Gastroesophageal sphincter (tissue), 4 donors: ENCODE measurements around the gene NELFCD. TPM values are rescaled to one million over a fixed set of nuclear protein-coding genes. Genes with fewer than 3 reads are reported as not detected.

Source experiments
- ATAC-seq: fragments of 150-250 bp; one replicate; pipeline ENCODE4 v1.9.1; 2016; ENCODE audit warnings: mild to moderate bottlenecking, moderate library complexity
- H3K27ac ChIP-seq, 4 donors: fragments of 200-600 bp; sonication (generic) in 3 of 4; 1 replicate in 3 of 4; 2 replicates in 1 of 4; pipeline ENCODE4 v1.5.1; 2016 to 2019
- H3K27me3 ChIP-seq: fragments of 200-600 bp; sonication (generic); one replicate; pipeline ENCODE4 v1.5.1; 2019
- H3K36me3 ChIP-seq, 2 donors: fragments of 200-600 bp; sonication (generic); one replicate each; pipeline ENCODE4 v1.5.1; 2019; ENCODE audit warnings: control low read depth in 1 of 2
- H3K4me1 ChIP-seq, 3 donors: fragments of 200-600 bp; sonication (generic); 1 replicate in 2 of 3; 2 replicates in 1 of 3; pipeline ENCODE4 v1.5.1; 2016 to 2019; ENCODE audit warnings: control low read depth in 2 of 3
- H3K4me3 ChIP-seq, 2 donors: fragments of 200-600 bp; sonication (generic); one replicate each; pipeline ENCODE4 v1.5.1; 2019; ENCODE audit warnings: mild to moderate bottlenecking in 1 of 2, moderate library complexity in 1 of 2
- H3K9me3 ChIP-seq, 3 donors: fragments of 200-600 bp; sonication (generic); one replicate each; pipeline ENCODE4 v1.5.1; 2017 to 2019; ENCODE audit warnings: control low read depth in 2 of 3
- EP300 ChIP-seq: sonication (generic); formaldehyde crosslinking; IDR thresholded peaks from one replicate; pipeline ENCODE4 v1.6.1; 2017; ENCODE audit warnings: antibody characterized with exemption, mild to moderate bottlenecking
- POLR2A ChIP-seq, 2 donors: fragments of 450-650 bp; IDR thresholded peaks; one replicate each; pipeline ENCODE4 v1.6.1; 2017; ENCODE audit warnings: antibody characterized with exemption in 2 of 2, mild to moderate bottlenecking in 2 of 2, moderate library complexity in 1 of 2
- POLR2AphosphoS5 ChIP-seq: sonication (generic); formaldehyde crosslinking; IDR thresholded peaks from one replicate; pipeline ENCODE4 v1.6.1; 2017; ENCODE audit warnings: antibody characterized with exemption
- WGBS, 2 donors: methylation state at CpG; one replicate each; pipeline ENCODE4 v1.1.5; 2018; ENCODE audit warnings: low coverage in 1 of 2; 5-methylcytosine and 5-hydroxymethylcytosine counted together
- total RNA-seq, 4 donors: library from RNA; depleted of rRNA; stranded (reverse); fragments of >200 nt; gene quantifications; one replicate each; pipeline ENCODE4 v1.1.0, GENCODE V29; 2016
- TF ChIP-seq, protein P1 (sequence below), 4 experiments: fragments of 200-600 bp in 2 of 4; fragments of 450-650 bp in 2 of 4; sonication (generic) in 1 of 4; IDR thresholded peaks; one replicate each; pipeline ENCODE4 v1.5.1; 2017 to 2019; ENCODE audit warnings: antibody characterized with exemption in 4 of 4, mild to moderate bottlenecking in 2 of 4, moderate library complexity in 2 of 4

NELFCD gene
- total RNA-seq, 4 donors from 2014 or later = 26.5 to 48.6 (median 36.1) TPM

- no peaks in the 10 kb centered on the region for H3K27me3 ChIP-seq
- no peak for TF ChIP-seq EP300
- TF ChIP-seq, protein P1, sequence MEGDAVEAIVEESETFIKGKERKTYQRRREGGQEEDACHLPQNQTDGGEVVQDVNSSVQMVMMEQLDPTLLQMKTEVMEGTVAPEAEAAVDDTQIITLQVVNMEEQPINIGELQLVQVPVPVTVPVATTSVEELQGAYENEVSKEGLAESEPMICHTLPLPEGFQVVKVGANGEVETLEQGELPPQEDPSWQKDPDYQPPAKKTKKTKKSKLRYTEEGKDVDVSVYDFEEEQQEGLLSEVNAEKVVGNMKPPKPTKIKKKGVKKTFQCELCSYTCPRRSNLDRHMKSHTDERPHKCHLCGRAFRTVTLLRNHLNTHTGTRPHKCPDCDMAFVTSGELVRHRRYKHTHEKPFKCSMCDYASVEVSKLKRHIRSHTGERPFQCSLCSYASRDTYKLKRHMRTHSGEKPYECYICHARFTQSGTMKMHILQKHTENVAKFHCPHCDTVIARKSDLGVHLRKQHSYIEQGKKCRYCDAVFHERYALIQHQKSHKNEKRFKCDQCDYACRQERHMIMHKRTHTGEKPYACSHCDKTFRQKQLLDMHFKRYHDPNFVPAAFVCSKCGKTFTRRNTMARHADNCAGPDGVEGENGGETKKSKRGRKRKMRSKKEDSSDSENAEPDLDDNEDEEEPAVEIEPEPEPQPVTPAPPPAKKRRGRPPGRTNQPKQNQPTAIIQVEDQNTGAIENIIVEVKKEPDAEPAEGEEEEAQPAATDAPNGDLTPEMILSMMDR (IDR thresholded peaks at IDR 0.05) = no peak
- no peak for TF ChIP-seq POLR2A (IDR thresholded peaks at IDR 0.05)
- no peak for TF ChIP-seq POLR2AphosphoS5
- no peak overlapping the region for H3K27ac ChIP-seq
- H3K9me3 ChIP-seq = no peaks in the 10 kb centered on the region
- ATAC-seq = no peak
- 38 to 62% methylated on average over 1 to 2 of the region's 2 CpGs for WGBS, 2 donors
- H3K36me3 ChIP-seq = peaks cover 0 to 77% of the 10 kb centered on the region in 2 donors
- no peak overlapping the region for H3K4me3 ChIP-seq
- H3K4me1 ChIP-seq = peaks cover 5 to 44% (median 15%) of the 10 kb centered on the region in 3 donors
Observed at GRCh38 chr20:59025086-59025485, 44.0 kb downstream of the NELFCD start.

GRCh38 chr20:59025511-59025910, 44.5 kb downstream of the NELFCD start:
- no peak for ATAC-seq
- Histone ChIP-seq H3K27ac (no peak overlapping the region), H3K27me3 (no peaks in the 10 kb centered on the region), H3K36me3 (peaks cover 0 to 79% of the 10 kb centered on the region in 2 donors), H3K4me1 (peaks cover 5 to 48% (median 15%) of the 10 kb centered on the region in 3 donors), H3K4me3 (no peak overlapping the region), H3K9me3 (no peaks in the 10 kb centered on the region)
- 80 to 89% methylated on average over 4 of the region's 4 CpGs for WGBS, 2 donors
- no peak for TF ChIP-seq EP300
- TF ChIP-seq POLR2A (IDR thresholded peaks at IDR 0.05) = no peak
- no peak for TF ChIP-seq POLR2AphosphoS5
- TF ChIP-seq, protein P1 (IDR thresholded peaks at IDR 0.05) = no peak

DNA sequence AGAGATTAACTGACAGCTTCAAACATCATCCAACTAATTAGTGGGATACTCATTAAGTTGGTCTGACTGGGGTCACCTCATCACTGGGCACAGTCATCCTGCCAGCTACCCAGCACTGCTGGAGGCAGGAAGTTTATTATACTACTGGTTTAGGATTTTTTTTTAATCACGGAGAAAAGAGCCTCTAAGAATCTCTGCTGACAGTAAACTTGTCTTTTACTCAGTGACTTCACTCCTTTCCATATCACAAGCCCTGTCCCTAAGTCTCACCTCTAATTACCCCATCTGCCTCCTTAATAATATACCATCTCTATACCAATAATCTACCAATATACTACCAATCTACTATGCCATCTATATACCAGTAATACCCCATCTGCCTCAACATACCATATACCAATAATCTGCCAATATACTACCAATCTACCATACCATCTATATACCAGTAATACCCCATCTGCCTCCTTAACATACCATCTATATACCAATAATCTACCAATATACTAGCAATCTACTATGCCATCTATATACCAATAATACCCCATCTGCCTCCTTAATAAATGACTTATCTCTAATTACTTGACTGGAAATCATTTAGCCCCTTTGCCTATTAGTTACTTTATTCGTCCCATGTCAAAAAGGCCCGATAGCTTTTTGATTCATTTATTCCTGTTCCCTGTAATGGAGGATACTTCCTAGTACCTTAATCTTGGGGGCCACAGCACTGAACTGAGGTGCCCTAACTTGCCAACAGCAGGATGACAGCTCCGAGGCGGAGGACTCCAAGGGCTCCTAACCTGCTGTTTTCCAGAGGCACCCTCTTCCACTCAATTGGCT, 46.1 kb downstream of the NELFCD start:
- peaks cover 11 to 56% (median 23%) of the 10 kb centered on the region in 3 donors for H3K4me1 ChIP-seq

DNA sequence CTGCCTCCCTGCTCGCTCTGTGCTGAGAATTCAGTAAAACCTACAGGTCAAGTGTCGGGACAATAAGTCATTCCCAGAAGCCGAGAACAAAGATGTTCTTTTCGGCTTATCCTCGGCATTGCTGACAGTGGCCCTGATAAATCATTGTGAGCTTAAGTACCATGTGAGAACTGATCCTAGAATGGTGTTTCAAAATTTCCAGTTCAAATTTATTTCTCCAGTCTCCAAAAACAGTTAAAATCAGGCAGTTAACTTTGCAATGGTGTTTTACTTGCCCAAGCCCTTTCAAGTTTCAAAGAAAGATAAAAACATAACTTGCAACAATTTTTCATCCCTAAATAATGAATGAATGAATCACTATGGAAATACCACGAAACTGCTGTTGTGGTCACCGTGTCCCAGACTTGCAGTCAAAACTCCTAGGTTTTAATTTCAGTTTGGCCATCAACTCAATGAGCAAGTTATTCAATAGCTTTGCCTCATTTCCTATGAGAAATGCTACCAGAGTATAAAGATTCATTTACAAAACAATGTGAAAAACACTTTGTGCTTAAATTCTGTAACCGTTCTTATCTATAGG, 46.8 kb downstream of the NELFCD start:
- no peak for ATAC-seq
- WGBS, 2 donors = 58 to 72% methylated on average over 8 of the region's 8 CpGs
- TF ChIP-seq, protein P1 (IDR thresholded peaks at IDR 0.05) = no peak

More for the DNA sequence above, 46.1 kb downstream of the NELFCD start:
- Histone ChIP-seq H3K27ac (no peak overlapping the region), H3K36me3 (peaks cover 0 to 71% of the 10 kb centered on the region in 2 donors), H3K4me3 (no peak overlapping the region), H3K9me3 (no peaks in the 10 kb centered on the region), H3K27me3 (no peaks in the 10 kb centered on the region)
- TF ChIP-seq, protein P1 (IDR thresholded peaks at IDR 0.05) = no peak
- TF ChIP-seq POLR2A (IDR thresholded peaks at IDR 0.05) (no peak), POLR2AphosphoS5 (no peak), EP300 (no peak)
- no peak for ATAC-seq
- 65 to 69% methylated on average over 5 of the region's 5 CpGs for WGBS, 2 donors

More for the DNA sequence above, 46.8 kb downstream of the NELFCD start:
- Histone ChIP-seq H3K4me3 (no peak overlapping the region), H3K4me1 (peaks cover 11 to 58% (median 23%) of the 10 kb centered on the region in 3 donors), H3K36me3 (peaks cover 0 to 63% of the 10 kb centered on the region in 2 donors), H3K27me3 (no peaks in the 10 kb centered on the region), H3K27ac (no peak overlapping the region), H3K9me3 (no peaks in the 10 kb centered on the region)
